ENCODE measurements around the gene PRDM16.

PRDM16 gene

GRCh38 chr1:3399732-3400131 lies 330.7 kb downstream of the PRDM16 start:
- Histone ChIP-seq H3K4me2 (ENCODE audit: low read length) (no peak overlapping the region), H2AFZ (ENCODE audit: low read length) (no peak overlapping the region), H4K20me1 (ENCODE audit: insufficient read depth, low read length) (no peaks in the 10 kb centered on the region), H3F3A (ENCODE audit: insufficient read depth, low read length) (no peaks in the 10 kb centered on the region), H3K27me3 (ENCODE audit: insufficient read depth, low read length) (peaks cover 5% of the 10 kb centered on the region; the same call in 1 of the 2 replicates), H3K9ac (ENCODE audit: low read length) (no peak overlapping the region), H3K27ac (ENCODE audit: low read depth, low read length, poor library complexity, severe bottlenecking) (no peak overlapping the region), H3K4me3 (ENCODE audit: low read depth, low read length, poor library complexity, severe bottlenecking) (no peak overlapping the region), H3K4me1 (ENCODE audit: insufficient read depth, low read length, severe bottlenecking) (no peaks in the 10 kb centered on the region), H3K79me2 (ENCODE audit: insufficient read depth, low read length) (no peaks in the 10 kb centered on the region), H3K9me3 (ENCODE audit: low read length) (no peaks in the 10 kb centered on the region), H3K36me3 (ENCODE audit: insufficient read depth, low read length) (no peaks in the 10 kb centered on the region), H3K9me2 (ENCODE audit: low read depth, low read length) (no peaks in the 10 kb centered on the region)
- no peak for TF ChIP-seq CTCF (IDR thresholded peaks at IDR 0.05; ENCODE audit: low read length)
- no peak for TF ChIP-seq EZH2 (IDR thresholded peaks at IDR 0.05; ENCODE audit: borderline replicate concordance, low read length)

GRCh38 chr1:3401585-3402257 lies 332.7 kb downstream of the PRDM16 start:
- Histone ChIP-seq H4K20me1 (ENCODE audit: insufficient read depth, low read length) (no peaks in the 10 kb centered on the region), H3K9me3 (ENCODE audit: low read length) (no peaks in the 10 kb centered on the region), H3K27ac (ENCODE audit: low read depth, low read length, poor library complexity, severe bottlenecking) (no peak overlapping the region), H3K4me2 (ENCODE audit: low read length) (no peak overlapping the region), H3F3A (ENCODE audit: insufficient read depth, low read length) (no peaks in the 10 kb centered on the region), H3K4me3 (ENCODE audit: low read depth, low read length, poor library complexity, severe bottlenecking) (no peak overlapping the region), H3K27me3 (ENCODE audit: insufficient read depth, low read length) (peaks cover 5% of the 10 kb centered on the region; the same call in 1 of the 2 replicates), H3K4me1 (ENCODE audit: insufficient read depth, low read length, severe bottlenecking) (no peaks in the 10 kb centered on the region), H3K36me3 (ENCODE audit: insufficient read depth, low read length) (no peaks in the 10 kb centered on the region), H3K79me2 (ENCODE audit: insufficient read depth, low read length) (no peaks in the 10 kb centered on the region), H3K9ac (ENCODE audit: low read length) (no peak overlapping the region), H2AFZ (ENCODE audit: low read length) (no peak overlapping the region), H3K9me2 (ENCODE audit: low read depth, low read length) (no peaks in the 10 kb centered on the region)
- TF ChIP-seq CTCF (IDR thresholded peaks at IDR 0.05; ENCODE audit: low read length) (no peak), EZH2 (IDR thresholded peaks at IDR 0.05; ENCODE audit: borderline replicate concordance, low read length) (no peak)

GRCh38 chr1:3402258-3403010 lies 333.4 kb downstream of the PRDM16 start:
- Histone ChIP-seq H3K9me3 (ENCODE audit: low read length) (no peaks in the 10 kb centered on the region), H3K36me3 (ENCODE audit: insufficient read depth, low read length) (no peaks in the 10 kb centered on the region), H4K20me1 (ENCODE audit: insufficient read depth, low read length) (no peaks in the 10 kb centered on the region), H3K27me3 (ENCODE audit: insufficient read depth, low read length) (peaks cover 5% of the 10 kb centered on the region; the same call in 1 of the 2 replicates), H3K9me2 (ENCODE audit: low read depth, low read length) (no peaks in the 10 kb centered on the region), H2AFZ (ENCODE audit: low read length) (no peak overlapping the region), H3K4me2 (ENCODE audit: low read length) (no peak overlapping the region), H3K79me2 (ENCODE audit: insufficient read depth, low read length) (no peaks in the 10 kb centered on the region), H3F3A (ENCODE audit: insufficient read depth, low read length) (no peaks in the 10 kb centered on the region), H3K27ac (ENCODE audit: low read depth, low read length, poor library complexity, severe bottlenecking) (no peak overlapping the region), H3K9ac (ENCODE audit: low read length) (no peak overlapping the region), H3K4me3 (ENCODE audit: low read depth, low read length, poor library complexity, severe bottlenecking) (no peak overlapping the region), H3K4me1 (ENCODE audit: insufficient read depth, low read length, severe bottlenecking) (no peaks in the 10 kb centered on the region)
- TF ChIP-seq CTCF (IDR thresholded peaks at IDR 0.05; ENCODE audit: low read length) (no peak), EZH2 (IDR thresholded peaks at IDR 0.05; ENCODE audit: borderline replicate concordance, low read length) (no peak)

Measured in OCI-LY1 (cell line).